Left lung (tissue), 10 donors: ENCODE results near the gene PRG2. TPM values are rescaled to one million over a fixed set of nuclear protein-coding genes. Genes with fewer than 3 reads are reported as not detected.

Source experiments
- ATAC-seq: fragments of 200-7000 bp; cut with Tn5 transposase; one replicate; pipeline ENCODE4 v1.9.1; 2020; ENCODE audit warnings: moderate library complexity
- DNase-seq, 4 donors: peaks; one replicate each; pipeline ENCODE4 v3.0.0-alpha.2; 2013 to 2020
- H3K27ac ChIP-seq, 2 donors: fragments of 200-600 bp; sonication (generic) in 1 of 2; one replicate each; pipeline versions ENCODE4 v1.5.0 to v1.8.0; 2020 to 2021
- H3K27me3 ChIP-seq, 2 donors: fragments of 200-600 bp; sonication (generic) in 1 of 2; one replicate each; pipeline versions ENCODE4 v1.5.0 to v1.8.0; 2020 to 2021
- H3K36me3 ChIP-seq, 2 donors: fragments of 200-600 bp; sonication (generic) in 1 of 2; one replicate each; pipeline versions ENCODE4 v1.5.0 to v1.8.0; 2020 to 2021
- H3K4me1 ChIP-seq, 2 donors: fragments of 200-600 bp; one replicate each; pipeline ENCODE4 v1.8.0; 2021
- H3K4me3 ChIP-seq, 2 donors: fragments of 200-600 bp; sonication (generic) in 1 of 2; one replicate each; pipeline versions ENCODE4 v1.5.0 to v1.8.0; 2020 to 2021; ENCODE audit warnings: mild to moderate bottlenecking in 1 of 2
- H3K9me3 ChIP-seq, 2 donors: fragments of 200-600 bp; sonication (generic) in 1 of 2; one replicate each; pipeline versions ENCODE4 v1.5.0 to v1.8.0; 2020 to 2021
- CTCF ChIP-seq, 2 donors: fragments of 200-600 bp; sonication (generic) in 1 of 2; IDR thresholded peaks; one replicate each; pipeline versions ENCODE4 v1.5.0 to v1.8.0; 2021; ENCODE audit warnings: antibody characterized with exemption in 2 of 2
- intact Hi-C, 2 donors: fragments of 100-400 bp; cut with DNase I; formaldehyde crosslinking; loops; one replicate each; pipeline versions ENCODE4 v1.11.2 to v1.14.2; 2022
- polyA plus RNA-seq, 6 donors: library from polyadenylated mRNA; unstranded; fragments of 120-200 nt; gene quantifications; one replicate each; pipeline ENCODE4 v1.2.1, GENCODE V29; 2013; ENCODE audit not compliant: insufficient read length in 6 of 6
- total RNA-seq, 2 donors: library from RNA; stranded (reverse); fragmentation: NEBNext Ultra II Directional; extraction: Animal tissue kit (Norgen Biotek cat#: 25700); gene quantifications; one replicate each; pipeline ENCODE4 v1.2.1, GENCODE V29; 2021
- donor health status: DM: no; HTN: yes; CAD: no.
- donor health status: DM: no; HTN: no; CAD: no.

The PRG2 gene
- total and polyA plus RNA-seq, 8 donors: 0.34 to 1.7 (median 1.3) TPM; not detected in 1

- H3K36me3 ChIP-seq: peaks cover 0 to 100% of the 10 kb centered on the region in 2 donors
- DNase-seq (no peak), ATAC-seq (no peak)
- intact Hi-C loops: no loop called here
- H3K4me1 ChIP-seq: peaks cover 11 to 25% of the 10 kb centered on the region in 2 donors
- H3K4me3 ChIP-seq: no peak overlapping the region
- no peak for TF ChIP-seq CTCF (IDR thresholded peaks at IDR 0.05)
- no peaks in the 10 kb centered on the region for H3K9me3 ChIP-seq
- H3K27ac ChIP-seq: peak overlapping the region in 1 of 2 donors; percentile 8
- no peaks in the 10 kb centered on the region for H3K27me3 ChIP-seq
These were observed 26.0 kb upstream of the PRG2 start for GRCh38 chr11:57416436-57416835.

DNA sequence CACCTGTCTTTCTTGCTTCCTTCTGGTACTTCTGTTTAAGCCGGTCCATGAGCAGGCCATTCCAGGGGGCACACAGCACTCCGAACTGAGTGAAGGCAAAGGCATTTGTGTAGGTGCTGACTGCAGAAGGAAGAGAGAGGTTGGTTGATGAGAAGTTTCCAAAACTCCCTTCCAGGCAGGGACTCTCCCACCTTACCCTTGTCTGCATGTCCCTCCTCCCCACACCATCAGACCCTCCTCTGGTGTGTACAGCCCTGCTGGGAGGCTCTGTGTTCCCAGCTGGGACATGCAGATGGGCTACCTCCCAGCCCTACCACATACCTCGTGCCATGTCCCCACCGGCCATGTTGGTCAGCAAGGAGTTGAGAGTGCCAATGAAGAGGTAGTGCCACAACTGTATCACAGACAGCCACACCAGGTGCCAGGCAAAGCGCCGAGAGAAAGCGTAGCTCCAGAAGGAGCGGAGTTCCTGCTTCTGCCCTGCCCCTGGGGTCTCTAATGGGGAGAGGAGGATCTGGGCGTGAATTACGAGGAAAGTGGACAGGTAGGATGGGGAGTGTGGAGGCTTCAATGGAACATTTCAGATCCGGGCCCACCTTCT lies 24.3 kb upstream of the PRG2 start:
- no peaks in the 10 kb centered on the region for H3K27me3 ChIP-seq
- H3K4me3 ChIP-seq: no peak overlapping the region
- intact Hi-C loops: no loop called here
- no peak for TF ChIP-seq CTCF (IDR thresholded peaks at IDR 0.05)
- DNase-seq (no peak), ATAC-seq (no peak)
- H3K27ac ChIP-seq: no peak overlapping the region
- peaks cover 11 to 24% of the 10 kb centered on the region in 2 donors for H3K4me1 ChIP-seq
- no peaks in the 10 kb centered on the region for H3K9me3 ChIP-seq
- H3K36me3 ChIP-seq: peaks cover 0 to 100% of the 10 kb centered on the region in 2 donors

- H3K9me3 ChIP-seq: no peaks in the 10 kb centered on the region
- no peak overlapping the region for H3K27ac ChIP-seq
- peaks cover 0 to 100% of the 10 kb centered on the region in 2 donors for H3K36me3 ChIP-seq
- no peak overlapping the region for H3K4me3 ChIP-seq
- no peak for DNase-seq
- H3K27me3 ChIP-seq: no peaks in the 10 kb centered on the region
- intact Hi-C loops: no loop called here
- TF ChIP-seq CTCF (IDR thresholded peaks at IDR 0.05): no peak
- H3K4me1 ChIP-seq: peaks cover 11 to 18% of the 10 kb centered on the region in 2 donors
- ATAC-seq: no peak
These were observed 23.2 kb upstream of the PRG2 start for GRCh38 chr11:57413681-57414080.

GRCh38 chr11:57410287-57410686 lies 19.8 kb upstream of the PRG2 start:
- ATAC-seq (no peak), DNase-seq (no peak)
- Histone ChIP-seq H3K9me3 (no peaks in the 10 kb centered on the region), H3K4me3 (no peak overlapping the region), H3K4me1 (peaks cover 0 to 24% of the 10 kb centered on the region in 2 donors), H3K36me3 (peaks cover 0 to 98% of the 10 kb centered on the region in 2 donors), H3K27ac (no peak overlapping the region), H3K27me3 (no peaks in the 10 kb centered on the region)
- intact Hi-C loops: no loop called here
- no peak for TF ChIP-seq CTCF (IDR thresholded peaks at IDR 0.05)

GRCh38 chr11:57409321-57410100 lies 19.1 kb upstream of the PRG2 start:
- peaks cover 0 to 90% of the 10 kb centered on the region in 2 donors for H3K36me3 ChIP-seq
- ATAC-seq: no peak
- no peak overlapping the region for H3K4me3 ChIP-seq
- no peaks in the 10 kb centered on the region for H3K27me3 ChIP-seq
- peaks cover 0 to 28% of the 10 kb centered on the region in 2 donors for H3K4me1 ChIP-seq
- intact Hi-C loops: no loop called here
- DNase-seq: no peak
- TF ChIP-seq CTCF (IDR thresholded peaks at IDR 0.05): no peak
- H3K9me3 ChIP-seq: no peaks in the 10 kb centered on the region
- no peak overlapping the region for H3K27ac ChIP-seq
